Skeletal muscle tissue (tissue), 4 donors: Measurements from ENCODE around the gene GNB2. TPM values are rescaled to one million over a fixed set of nuclear protein-coding genes. Genes with fewer than 3 reads are reported as not detected.
"Not testable (repeated sequence)": the region's sequence is repeated elsewhere in the genome, so short reads cannot be mapped to it uniquely, and the experiment has no call there.

ENCODE experiments used
- H3K27ac ChIP-seq: one replicate; pipeline ENCODE4 v1.7.0; 2013; ENCODE audit warnings: mild to moderate bottlenecking, low read depth, low read length, inconsistent platforms
- H3K27me3 ChIP-seq, 3 donors: one replicate each; pipeline ENCODE4 v1.7.0; 2013; ENCODE audit warnings: low read length in 3 of 3; ENCODE audit not compliant: control insufficient read depth in 3 of 3, insufficient read depth in 3 of 3
- H3K36me3 ChIP-seq, 3 donors: one replicate each; pipeline ENCODE4 v1.7.0; 2013; ENCODE audit warnings: low read length in 3 of 3; ENCODE audit not compliant: control insufficient read depth in 3 of 3, insufficient read depth in 3 of 3
- H3K4me1 ChIP-seq, 3 donors: one replicate each; pipeline ENCODE4 v1.7.0; 2013; ENCODE audit warnings: low read length in 3 of 3, mild to moderate bottlenecking in 3 of 3; ENCODE audit not compliant: control insufficient read depth in 3 of 3, insufficient read depth in 3 of 3
- H3K4me3 ChIP-seq, 3 donors: one replicate each; pipeline ENCODE4 v1.7.0; 2013; ENCODE audit warnings: low read length in 3 of 3
- H3K9ac ChIP-seq, 3 donors: one replicate each; pipeline ENCODE4 v1.7.0; 2013; ENCODE audit warnings: low read length in 3 of 3, mild to moderate bottlenecking in 3 of 3, moderate library complexity in 2 of 3, low read depth in 1 of 3
- H3K9me3 ChIP-seq, 3 donors: one replicate each; pipeline ENCODE4 v1.7.0; 2013; ENCODE audit warnings: low read length in 3 of 3; ENCODE audit not compliant: control insufficient read depth in 3 of 3
- total RNA-seq: library from RNA; depleted of rRNA; stranded (reverse); fragments of >200 nt; gene quantifications from one replicate; pipeline ENCODE4 v1.2.3, GENCODE V29; 2014
- donor health status: Osteomylitis.

GNB2 gene
- total RNA-seq, 1 donor from 2014 or later, result 48.5 TPM

- H3K4me3 ChIP-seq, result no peak overlapping the region
- no peak overlapping the region for H3K9ac ChIP-seq
- peaks cover 8 to 38% (median 31%) of the 10 kb centered on the region in 3 donors for H3K27me3 ChIP-seq
- H3K9me3 ChIP-seq, result no peaks in the 10 kb centered on the region
- no peaks in the 10 kb centered on the region for H3K4me1 ChIP-seq
- H3K27ac ChIP-seq, result no peak overlapping the region
- no peaks in the 10 kb centered on the region for H3K36me3 ChIP-seq
Measured at GRCh38 chr7:100640517-100641440, 32.8 kb upstream of the GNB2 start.

- no peaks in the 10 kb centered on the region for H3K36me3 ChIP-seq
- no peak within 1 kb of the TSS for H3K27ac ChIP-seq
- H3K4me3 ChIP-seq, result no peak within 1 kb of the TSS
- peaks cover 12 to 44% (median 31%) of the 10 kb centered on the region in 3 donors for H3K27me3 ChIP-seq
- H3K9me3 ChIP-seq, result no peaks in the 10 kb centered on the region
- no peak within 1 kb of the TSS for H3K9ac ChIP-seq
- H3K4me1 ChIP-seq, result no peaks in the 10 kb centered on the region
Measured at GRCh38 chr7:100641463-100641859, 32.1 kb upstream of the GNB2 start, which contains the start of gene TFR2. TSS of gene TFR2 (minus strand) at chr7:100641552. CDS start at chr7:100641509, 43 bp downstream.

- Histone ChIP-seq H3K9ac (no peak overlapping the region), H3K4me1 (no peaks in the 10 kb centered on the region), H3K9me3 (no peaks in the 10 kb centered on the region), H3K27ac (no peak overlapping the region), H3K27me3 (peaks cover 12 to 46% (median 37%) of the 10 kb centered on the region in 3 donors), H3K4me3 (no peak overlapping the region), H3K36me3 (no peaks in the 10 kb centered on the region)
Measured at GRCh38 chr7:100641860-100642533, 31.5 kb upstream of the GNB2 start.

GRCh38 chr7:100642534-100642907 is 31.0 kb upstream of the GNB2 start:
- H3K27ac ChIP-seq, result no peak overlapping the region
- no peaks in the 10 kb centered on the region for H3K4me1 ChIP-seq
- no peaks in the 10 kb centered on the region for H3K36me3 ChIP-seq
- no peak overlapping the region for H3K9ac ChIP-seq
- H3K27me3 ChIP-seq, result peaks cover 14 to 49% (median 40%) of the 10 kb centered on the region in 3 donors
- H3K9me3 ChIP-seq, result no peaks in the 10 kb centered on the region
- no peak overlapping the region for H3K4me3 ChIP-seq

- Histone ChIP-seq H3K9me3 (no peaks in the 10 kb centered on the region), H3K9ac (no peak overlapping the region), H3K4me3 (no peak overlapping the region), H3K4me1 (no peaks in the 10 kb centered on the region), H3K27me3 (peaks cover 27 to 43% (median 29%) of the 10 kb centered on the region in 3 donors), H3K36me3 (no peaks in the 10 kb centered on the region), H3K27ac (no peak overlapping the region)
Measured at GRCh38 chr7:100649826-100650565, 23.5 kb upstream of the GNB2 start.

GRCh38 chr7:100654908-100655831 is 18.4 kb upstream of the GNB2 start:
- Histone ChIP-seq H3K4me3 (no peak overlapping the region), H3K9me3 (no peaks in the 10 kb centered on the region), H3K27ac (no peak overlapping the region), H3K9ac (no peak overlapping the region), H3K27me3 (peaks cover 29 to 43% (median 31%) of the 10 kb centered on the region in 3 donors), H3K4me1 (no peaks in the 10 kb centered on the region), H3K36me3 (no peaks in the 10 kb centered on the region)

- Histone ChIP-seq H3K27ac (no peak within 1 kb of the TSS), H3K9ac (no peak within 1 kb of the TSS), H3K4me1 (no peaks in the 10 kb centered on the region), H3K27me3 (peaks cover 27 to 46% (median 31%) of the 10 kb centered on the region in 3 donors), H3K36me3 (no peaks in the 10 kb centered on the region), H3K4me3 (no peak within 1 kb of the TSS), H3K9me3 (no peaks in the 10 kb centered on the region)
Measured at GRCh38 chr7:100655908-100656674, 17.4 kb upstream of the GNB2 start, which contains the start of gene ACTL6B. TSS of gene ACTL6B (minus strand) at chr7:100656448. CDS start at chr7:100656354, 94 bp downstream.

GRCh38 chr7:100662194-100662776 is 11.3 kb upstream of the GNB2 start:
- not testable (repeated sequence) for H3K36me3 ChIP-seq, H3K9me3 ChIP-seq, H3K9ac ChIP-seq, H3K4me1 ChIP-seq, H3K27ac ChIP-seq, H3K4me3 ChIP-seq
- peaks cover 6 to 19% (median 10%) of the 10 kb centered on the region in 3 donors for H3K27me3 ChIP-seq
